ENCODE results near the gene MRPL58.
"Not testable (repeated sequence)": the region's sequence is repeated elsewhere in the genome, so short reads cannot be mapped to it uniquely, and the experiment has no call there.

The MRPL58 gene

DNA sequence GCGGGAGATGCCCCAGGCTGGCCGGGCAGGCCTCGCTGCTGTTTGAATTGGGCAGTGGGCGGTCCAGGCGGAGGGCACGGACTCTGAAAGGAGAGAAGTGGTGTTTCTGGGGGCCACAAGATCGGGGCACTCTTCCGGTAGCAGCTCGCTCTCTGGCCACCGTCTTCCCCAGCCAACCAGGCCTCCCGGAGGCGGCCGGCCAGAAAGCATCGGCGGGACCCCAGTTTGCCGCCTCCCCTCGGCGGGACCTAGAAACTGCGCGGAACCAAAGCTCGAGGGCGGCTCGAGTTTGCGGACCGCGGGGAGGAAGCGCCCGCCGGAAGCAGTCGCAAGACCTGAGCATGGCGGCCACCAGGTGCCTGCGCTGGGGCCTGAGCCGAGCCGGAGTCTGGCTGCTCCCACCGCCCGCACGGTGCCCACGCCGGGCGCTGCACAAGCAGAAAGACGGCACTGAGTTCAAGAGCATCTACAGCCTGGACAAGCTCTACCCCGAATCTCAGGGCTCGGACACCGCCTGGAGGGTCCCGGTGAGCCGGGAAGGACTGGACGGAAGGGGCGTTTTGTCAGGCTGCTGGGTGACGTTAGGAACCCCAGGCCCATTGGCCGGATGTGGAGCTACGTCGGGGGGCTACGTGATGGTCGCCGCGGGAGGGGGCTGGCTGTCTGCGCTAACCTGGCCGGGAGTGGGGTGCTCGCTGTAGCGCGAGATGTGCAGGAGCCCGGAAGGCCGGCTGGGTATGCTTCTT, at the start of gene MRPL58:
Gene MRPL58 (plus strand): TSS at position 325 of the 746 bp plus-strand sequence. CDS start 17 bp downstream, at position 342.
- peak; percentile 97 to 98 for DNase-seq

- DNase-seq = peak in 1 of 2 experiments; percentile 58
Observed at GRCh38 chr17:74963656-74964055, 48.8 kb upstream of the MRPL58 start.

GRCh38 chr17:74964246-74964761, 48.2 kb upstream of the MRPL58 start:
- no peak for DNase-seq

DNA sequence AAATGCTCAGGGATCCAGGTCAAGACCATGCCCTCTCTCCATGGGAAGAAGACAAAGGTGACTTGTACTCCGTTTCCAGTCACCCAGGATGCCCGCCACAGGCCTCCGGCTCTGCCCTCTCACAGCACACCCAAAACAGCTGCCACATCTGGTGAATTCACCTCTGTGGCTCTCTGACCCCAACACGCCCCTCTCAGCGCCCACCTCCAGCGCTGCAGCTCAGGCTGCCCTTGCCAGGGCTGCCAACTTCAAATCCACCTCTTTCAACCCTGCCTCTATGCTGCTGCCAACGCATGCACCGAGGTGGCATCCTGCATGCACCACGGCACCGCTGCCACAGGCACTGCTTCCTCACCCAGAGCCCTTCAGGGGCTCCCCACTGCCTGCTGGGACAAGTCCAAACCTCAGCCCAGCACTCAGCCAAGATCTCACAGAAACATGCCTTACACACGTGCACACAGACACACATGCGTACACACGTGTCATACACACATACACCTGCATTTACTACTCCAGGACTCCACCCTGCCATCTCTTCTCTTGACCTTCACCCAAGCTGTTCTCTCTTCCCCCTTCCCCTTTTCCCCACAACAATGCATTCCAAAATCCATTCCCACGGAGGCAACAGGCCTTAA, 47.4 kb upstream of the MRPL58 start:
- no peak for DNase-seq

GRCh38 chr17:74968361-74968780, 44.1 kb upstream of the MRPL58 start:
- DNase-seq = no peak

GRCh38 chr17:74969501-74969900, 43.0 kb upstream of the MRPL58 start:
- DNase-seq = not testable (repeated sequence)

GRCh38 chr17:74970395-74970794, 42.1 kb upstream of the MRPL58 start:
- no peak for DNase-seq

DNA sequence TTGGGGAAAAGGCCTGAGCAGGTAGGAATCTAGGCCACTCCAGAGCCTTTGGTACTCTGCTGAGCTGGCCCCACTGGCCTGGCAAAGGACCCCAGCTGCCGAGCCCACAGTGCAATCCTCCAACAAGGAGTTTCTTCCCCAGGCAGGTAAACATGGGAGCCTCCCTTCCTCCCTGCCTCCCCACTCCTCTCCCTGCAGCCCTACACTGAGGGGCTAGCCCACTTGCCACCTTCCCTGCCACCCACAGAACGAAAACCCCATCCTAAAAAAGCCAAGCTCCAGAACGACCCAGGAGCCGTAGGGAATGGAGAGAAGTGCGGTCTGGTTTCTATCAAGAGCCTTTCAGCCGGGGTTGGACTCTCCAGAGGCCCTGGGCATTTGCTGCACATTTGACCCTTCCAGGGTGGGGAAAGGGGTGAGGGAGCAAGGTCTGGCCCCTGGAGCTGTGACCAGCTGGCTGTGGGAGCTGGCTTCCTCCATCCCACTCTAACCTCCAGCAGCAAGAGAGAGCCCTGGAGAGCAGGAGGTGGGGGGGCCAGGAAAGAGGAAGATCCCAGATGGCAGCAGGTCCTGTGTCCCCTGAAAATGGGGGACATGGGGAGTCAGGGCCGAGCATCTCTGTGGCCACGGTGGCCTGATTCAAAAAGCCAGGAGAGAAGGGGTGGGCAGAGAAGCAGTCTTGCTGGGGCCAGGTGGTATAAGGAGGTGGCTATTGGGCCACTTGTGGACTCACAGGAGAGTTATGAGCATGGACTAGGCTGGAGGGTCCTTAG, 41.2 kb upstream of the MRPL58 start:
- DNase-seq = no peak

DNA sequence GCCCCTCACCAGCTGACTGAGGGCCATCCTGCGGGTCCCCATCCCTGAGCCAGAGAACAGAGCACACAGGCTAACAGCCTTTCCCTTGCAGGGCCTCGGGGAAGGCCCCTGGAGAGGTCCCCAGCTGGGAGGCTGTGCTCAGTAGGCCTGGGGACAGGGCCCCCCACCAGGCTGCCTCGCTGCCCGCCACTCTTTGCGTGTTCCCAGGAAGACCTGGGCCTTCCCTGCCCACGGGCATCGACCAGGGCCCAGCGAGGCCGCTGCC, 40.7 kb upstream of the MRPL58 start:
- DNase-seq = no peak

GRCh38 chr17:74972107-74972972, 40.1 kb upstream of the MRPL58 start, which contains the start of gene HID1:
TSS of gene HID1 (minus strand) at chr17:74972759. CDS start at chr17:74972656, 103 bp downstream.
- peak; percentile 53 to 82 for DNase-seq

DNA sequence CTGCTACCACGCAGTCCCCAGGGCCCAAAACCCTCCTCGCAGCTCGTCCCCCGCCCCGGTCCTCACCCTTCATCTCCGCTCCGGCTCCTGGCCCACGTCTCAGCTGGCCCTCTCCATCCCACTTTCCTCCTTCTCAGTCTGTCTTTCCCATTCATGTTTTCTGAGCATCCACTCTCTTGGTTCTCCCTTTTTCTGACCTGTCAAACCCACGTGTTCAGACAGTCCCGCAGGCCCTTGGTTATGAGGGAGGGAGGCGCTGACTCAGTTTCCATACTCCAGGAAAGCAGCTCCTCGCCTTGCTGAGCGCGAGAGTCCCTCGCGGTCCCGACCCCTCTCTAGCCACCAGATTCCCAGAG, 39.5 kb upstream of the MRPL58 start:
- no peak for DNase-seq

- no peak for DNase-seq
Observed at GRCh38 chr17:74975943-74976342, 36.5 kb upstream of the MRPL58 start.

DNA sequence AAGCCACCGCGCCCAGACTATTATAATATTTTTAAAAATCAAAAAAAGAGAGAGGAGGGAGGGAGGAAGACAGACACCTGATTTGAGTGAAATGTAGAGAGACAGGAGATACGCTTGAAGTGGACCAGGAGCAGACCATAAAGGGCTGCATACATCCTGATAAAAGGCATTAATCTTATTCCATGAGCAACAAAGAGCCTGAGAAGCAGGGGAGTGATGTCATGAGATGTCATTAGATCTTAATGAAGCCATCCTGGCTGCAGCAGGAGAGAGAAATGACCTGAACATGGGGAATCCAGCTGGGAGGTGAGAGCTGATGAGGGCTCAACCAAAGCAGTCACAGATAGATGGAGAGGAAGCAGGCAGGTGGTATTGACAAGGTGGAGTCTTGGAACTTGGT, 34.7 kb upstream of the MRPL58 start:
- no peak for DNase-seq

- DNase-seq = no peak
Observed at GRCh38 chr17:74978240-74978639, 34.2 kb upstream of the MRPL58 start.

- no peak for DNase-seq
Observed at GRCh38 chr17:74979408-74980146, 32.9 kb upstream of the MRPL58 start.

- DNase-seq = no peak
Observed at GRCh38 chr17:74981318-74981978, 31.0 kb upstream of the MRPL58 start.

GRCh38 chr17:74981979-74982662, 30.3 kb upstream of the MRPL58 start:
- DNase-seq = peak; percentile 90 to 93

GRCh38 chr17:74982663-74983313, 29.7 kb upstream of the MRPL58 start:
- peak in 1 of 2 experiments; percentile 57 for DNase-seq

DNA sequence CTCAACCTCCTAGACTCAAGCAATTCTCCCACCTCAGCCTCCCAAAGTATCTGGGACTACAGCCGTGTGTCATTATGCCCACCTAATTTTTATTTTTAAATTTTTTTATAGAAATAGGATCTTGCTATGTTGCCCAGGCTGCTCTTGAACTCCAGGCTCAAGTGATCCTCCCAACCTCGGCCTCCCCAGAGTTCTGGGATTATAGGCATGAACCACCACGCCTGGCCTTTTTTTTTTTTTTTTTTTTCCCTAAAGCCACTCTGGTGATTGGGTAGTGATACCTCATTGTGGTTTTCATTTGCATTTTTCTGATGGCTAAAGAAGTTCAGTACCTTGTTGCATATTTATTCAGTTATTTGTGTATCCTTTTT, 26.3 kb upstream of the MRPL58 start:
- DNase-seq = no peak

- peak; percentile 92 to 98 for DNase-seq
Observed at GRCh38 chr17:74987418-74987908, 25.0 kb upstream of the MRPL58 start, which contains the start of gene CDR2L. TSS of gene CDR2L (plus strand) at chr17:74987632. CDS start at chr17:74988044, 412 bp downstream.
